BLaER1 treated with 17β-estradiol and CSF1 and Interleukin-3, amounts not matched to agents 10 nM and 100 nM (cell line): ENCODE results near the gene RPL35A.
"Not testable (repeated sequence)": the region's sequence is repeated elsewhere in the genome, so short reads cannot be mapped to it uniquely, and the experiment has no call there.

Experiments used
- H3K27ac ChIP-seq, 11 experiments: shearing (Covaris generic); formaldehyde crosslinking; 2 replicates each; pipeline ENCODE4 v1.8.1; 2022
- H3K27me3 ChIP-seq, 11 experiments: shearing (Covaris generic); formaldehyde crosslinking; 2 replicates each; pipeline ENCODE4 v1.8.1; 2022
- H3K36me3 ChIP-seq, 11 experiments: shearing (Covaris generic); formaldehyde crosslinking; 2 replicates each; pipeline ENCODE4 v1.8.1; 2022
- H3K4me1 ChIP-seq, 10 experiments: shearing (Covaris generic); formaldehyde crosslinking; 2 replicates each; pipeline ENCODE4 v1.8.1; 2022
- H3K4me2 ChIP-seq, 11 experiments: shearing (Covaris generic); formaldehyde crosslinking; 2 replicates each; pipeline ENCODE4 v1.8.1; 2022
- H3K4me3 ChIP-seq, 10 experiments: shearing (Covaris generic); formaldehyde crosslinking; 2 replicates each; pipeline ENCODE4 v1.8.1; 2022
- H3K9ac ChIP-seq, 11 experiments: shearing (Covaris generic); formaldehyde crosslinking; 2 replicates each; pipeline ENCODE4 v1.8.1; 2022
- H3K9me3 ChIP-seq, 11 experiments: shearing (Covaris generic); formaldehyde crosslinking; replicated peaks in 1 of 11; 2 replicates each; pipeline ENCODE4 v1.8.1; 2022
- H4K20me1 ChIP-seq, 11 experiments: shearing (Covaris generic); formaldehyde crosslinking; 2 replicates each; pipeline ENCODE4 v1.8.1; 2022
- Cebpa-rat ChIP-seq, 11 experiments: shearing (Covaris generic); IDR thresholded peaks; 2 replicates each; pipeline ENCODE4 v1.8.1; 2022

RPL35A gene

DNA sequence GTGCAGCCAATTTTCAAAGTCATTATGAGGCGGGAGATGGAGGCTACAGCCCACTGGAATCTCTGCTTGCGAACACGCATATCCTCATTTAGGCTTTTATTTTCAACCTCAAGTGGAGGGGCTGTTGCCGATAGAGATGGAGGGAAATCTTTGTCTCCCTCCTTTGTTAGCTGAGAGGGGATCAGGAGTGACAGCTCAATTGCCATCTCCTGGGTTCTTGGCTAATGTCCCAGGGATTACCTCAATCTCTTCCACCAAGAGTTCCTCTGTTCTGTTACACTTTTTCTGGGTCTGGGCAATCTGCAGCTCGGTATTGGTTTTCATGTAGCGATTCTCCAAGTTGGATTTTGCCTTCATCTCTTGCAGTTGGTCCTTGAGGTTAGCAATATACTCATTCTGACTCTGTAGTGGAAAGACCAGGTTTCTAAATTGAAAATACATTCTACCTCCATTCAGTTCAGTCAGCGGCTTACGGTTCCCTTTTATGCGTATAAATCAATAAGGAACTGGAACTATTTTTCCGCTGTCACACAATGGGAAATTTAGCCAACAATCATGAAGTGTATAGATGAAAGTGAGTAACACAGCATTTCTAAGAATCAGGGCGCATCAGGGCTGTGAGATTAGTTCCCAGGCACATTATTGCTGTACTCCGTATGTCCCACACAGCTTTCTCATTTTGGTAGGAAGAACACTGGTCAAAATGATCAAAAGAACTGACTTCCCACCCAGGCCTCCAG, 36.2 kb upstream of the RPL35A start:
- H3K4me1 ChIP-seq, result peaks cover 0 to 8% (median 0%) of the 10 kb centered on the region in 10 experiments; a peak in 2 of 20 replicates
- H3K36me3 ChIP-seq, result no peaks in the 10 kb centered on the region
- no peak overlapping the region for H3K9ac ChIP-seq
- H3K9me3 ChIP-seq, result no peaks in the 10 kb centered on the region
- H3K4me3 ChIP-seq, result no peak overlapping the region
- H3K27me3 ChIP-seq, result no peaks in the 10 kb centered on the region
- 0 out of 22 replicates have a peak overlapping the region, but pooled peaks of 1 of the 11 experiments have one; percentile 10 for H3K4me2 ChIP-seq
- TF ChIP-seq Cebpa-rat (IDR thresholded peaks at IDR 0.05), result no peak
- no peak overlapping the region for H3K27ac ChIP-seq
- H4K20me1 ChIP-seq, result no peaks in the 10 kb centered on the region; a peak in 1 of 22 replicates

DNA sequence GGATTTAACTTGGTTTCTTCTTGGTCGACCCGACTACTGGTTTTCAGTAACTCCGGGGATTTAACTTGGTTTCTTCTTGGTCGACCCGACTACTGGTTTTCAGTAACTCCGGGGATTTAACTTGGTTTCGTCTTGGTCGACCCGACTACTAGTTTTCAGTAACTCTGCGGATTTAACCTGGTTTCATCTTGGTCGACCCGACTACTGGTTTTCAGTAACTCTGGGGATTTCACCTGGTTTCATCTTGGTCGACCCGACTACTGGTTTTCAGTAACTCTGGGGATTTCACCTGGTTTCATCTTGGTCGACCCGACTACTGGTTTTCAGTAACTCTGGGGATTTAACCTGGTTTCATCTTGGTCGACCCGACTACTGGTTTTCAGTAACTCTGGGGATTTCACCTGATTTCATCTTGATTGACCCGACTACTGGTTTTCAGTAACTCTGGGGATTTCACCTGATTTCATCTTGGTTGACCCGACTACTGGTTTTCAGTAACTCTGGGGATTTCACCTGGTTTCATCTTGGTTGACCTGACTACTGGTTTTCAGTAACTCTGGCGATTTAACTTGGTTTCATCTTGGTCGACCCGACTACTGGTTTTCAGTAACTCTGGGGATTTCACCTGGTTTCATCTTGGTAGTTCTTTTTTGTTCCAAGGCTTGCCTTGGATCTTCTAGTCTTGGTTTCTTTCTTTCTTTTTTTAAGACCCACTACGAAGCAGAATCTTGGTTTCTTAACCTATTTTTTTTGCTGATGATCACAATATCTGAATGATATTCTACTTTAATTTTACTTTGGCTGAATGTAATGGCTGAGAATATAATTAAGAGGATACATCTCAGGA, 28.3 kb upstream of the RPL35A start:
- H4K20me1 ChIP-seq, H3K4me2 ChIP-seq, H3K27ac ChIP-seq, H3K9ac ChIP-seq, H3K27me3 ChIP-seq, H3K4me1 ChIP-seq, H3K36me3 ChIP-seq, H3K4me3 ChIP-seq: not testable (repeated sequence)
- H3K9me3 ChIP-seq, result peaks cover 8 to 18% (median 15%) of the 10 kb centered on the region in 11 experiments; a peak in 16 of 22 replicates

DNA sequence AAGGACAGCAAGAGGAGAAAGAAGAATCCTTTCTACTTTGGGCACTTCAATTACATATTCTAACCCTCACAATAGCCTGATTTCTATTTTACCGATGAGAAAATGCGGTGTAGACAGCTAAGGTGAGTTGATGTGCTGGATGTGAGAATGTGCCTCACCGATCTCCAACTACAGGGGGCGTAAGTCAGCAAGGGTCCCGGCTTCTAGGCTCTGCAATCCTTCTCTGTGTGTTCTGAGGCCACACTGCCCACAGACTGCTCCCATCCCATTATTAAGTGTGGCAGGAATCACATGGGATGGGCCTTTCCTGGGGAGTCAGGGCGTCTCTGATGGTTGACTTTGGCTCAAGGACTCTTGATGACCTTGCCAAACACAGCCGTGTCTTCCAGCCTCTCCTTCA, 23.6 kb upstream of the RPL35A start:
- Histone ChIP-seq H3K27ac (no peak overlapping the region), H3K9ac (no peak overlapping the region), H3K27me3 (no peaks in the 10 kb centered on the region), H3K9me3 (peaks cover 4 to 11% (median 10%) of the 10 kb centered on the region in 11 experiments; a peak in 14 of 22 replicates), H3K4me3 (no peak overlapping the region), H3K4me2 (no peak overlapping the region), H4K20me1 (no peaks in the 10 kb centered on the region), H3K4me1 (no peaks in the 10 kb centered on the region), H3K36me3 (peaks cover 0 to 17% (median 0%) of the 10 kb centered on the region in 11 experiments; a peak in 5 of 22 replicates)
- no peak for TF ChIP-seq Cebpa-rat (IDR thresholded peaks at IDR 0.05)

DNA sequence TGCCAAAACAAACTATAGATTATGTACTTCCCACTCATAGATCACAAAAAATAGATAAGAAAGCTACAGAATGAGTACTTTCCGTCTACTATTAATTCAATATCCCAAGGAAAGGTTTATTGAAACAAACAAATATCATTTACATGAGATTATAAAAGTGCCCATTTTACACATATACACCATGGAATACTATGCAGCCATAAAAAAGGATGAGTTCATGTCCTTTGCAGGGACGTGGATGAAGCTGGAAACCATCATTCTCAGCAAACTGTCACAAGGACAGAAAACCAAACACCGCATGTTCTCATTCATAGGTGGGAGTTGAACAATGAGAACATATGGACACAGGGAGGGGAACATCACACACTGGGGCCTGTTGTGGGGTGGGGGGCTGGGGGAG, 22.4 kb upstream of the RPL35A start:
- not testable (repeated sequence) for H3K9me3 ChIP-seq, H3K27me3 ChIP-seq, H3K4me3 ChIP-seq, H3K27ac ChIP-seq, H3K9ac ChIP-seq, H4K20me1 ChIP-seq, H3K36me3 ChIP-seq, H3K4me1 ChIP-seq, H3K4me2 ChIP-seq

DNA sequence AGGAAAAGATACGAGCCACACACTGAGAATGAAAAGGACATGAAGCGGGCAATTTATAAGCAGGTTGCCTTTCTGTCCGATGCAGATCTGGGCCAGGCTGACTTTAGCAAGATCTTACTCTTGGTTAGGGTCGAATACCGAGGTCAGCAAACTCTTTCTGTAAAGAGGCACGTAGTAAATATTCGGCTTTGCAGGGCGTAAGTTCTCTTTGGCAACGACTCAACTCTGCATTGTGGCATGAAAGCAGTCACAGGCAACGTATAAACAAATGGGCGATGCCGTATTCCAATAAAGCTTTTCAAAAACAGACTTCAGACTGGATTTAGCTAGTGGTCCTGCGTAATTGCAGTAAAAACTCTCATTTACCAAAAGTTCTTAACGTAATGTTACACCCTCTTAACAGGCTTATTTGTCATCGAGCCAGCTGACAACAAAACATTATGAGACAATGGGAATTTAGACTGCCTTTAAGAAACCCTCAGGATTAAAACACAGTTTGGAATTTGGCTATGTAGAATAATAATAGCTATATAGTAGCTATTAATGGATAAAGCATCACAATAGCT, 13.1 kb upstream of the RPL35A start:
- Histone ChIP-seq H3K9me3 (no peaks in the 10 kb centered on the region), H3K9ac (no peak overlapping the region), H3K4me3 (no peak overlapping the region), H3K4me2 (no peak overlapping the region), H3K36me3 (peaks cover 0 to 2% (median 0%) of the 10 kb centered on the region in 11 experiments; a peak in 1 of 22 replicates), H3K4me1 (no peaks in the 10 kb centered on the region), H3K27ac (no peak overlapping the region), H3K27me3 (no peaks in the 10 kb centered on the region), H4K20me1 (no peaks in the 10 kb centered on the region)
- TF ChIP-seq Cebpa-rat (IDR thresholded peaks at IDR 0.05), result no peak

DNA sequence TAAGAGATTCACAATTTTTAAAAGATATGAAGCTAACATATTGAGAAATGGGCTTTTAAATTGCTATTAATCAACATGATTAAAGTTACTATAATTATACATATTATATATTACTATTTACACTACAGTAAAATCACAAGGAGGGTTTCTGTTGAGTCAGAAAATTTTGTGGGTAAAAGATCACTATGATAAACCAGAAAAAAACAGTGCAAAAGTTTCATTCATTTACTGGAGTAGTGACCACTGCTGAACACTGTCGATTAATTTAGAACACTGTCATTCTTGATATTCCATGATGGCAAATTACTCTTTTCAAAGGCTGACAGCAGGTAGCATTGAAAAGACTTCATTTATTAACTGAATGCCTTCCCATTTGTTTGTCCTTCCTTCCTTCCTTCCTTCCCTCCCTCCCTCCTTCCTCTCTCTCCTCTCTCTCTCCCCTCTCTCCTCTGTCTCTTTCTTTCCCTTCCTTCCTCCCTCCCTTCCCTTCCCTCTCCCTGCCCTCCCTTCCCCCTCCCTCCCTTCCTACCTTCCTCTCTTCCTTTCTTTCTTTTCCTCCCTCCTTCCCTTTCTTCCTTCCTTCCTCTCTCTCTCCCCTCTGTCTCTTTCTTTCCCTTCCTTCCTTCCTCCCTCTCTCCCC, 9.1 kb upstream of the RPL35A start:
- H3K4me1 ChIP-seq, result no peaks in the 10 kb centered on the region
- no peak overlapping the region for H3K4me3 ChIP-seq
- H3K9ac ChIP-seq, result no peak overlapping the region
- H3K27ac ChIP-seq, result no peak overlapping the region
- H4K20me1 ChIP-seq, result no peaks in the 10 kb centered on the region
- H3K9me3 ChIP-seq, result no peaks in the 10 kb centered on the region
- H3K27me3 ChIP-seq, result no peaks in the 10 kb centered on the region
- H3K36me3 ChIP-seq, result no peaks in the 10 kb centered on the region
- no peak overlapping the region for H3K4me2 ChIP-seq
- TF ChIP-seq Cebpa-rat (IDR thresholded peaks at IDR 0.05), result no peak

DNA sequence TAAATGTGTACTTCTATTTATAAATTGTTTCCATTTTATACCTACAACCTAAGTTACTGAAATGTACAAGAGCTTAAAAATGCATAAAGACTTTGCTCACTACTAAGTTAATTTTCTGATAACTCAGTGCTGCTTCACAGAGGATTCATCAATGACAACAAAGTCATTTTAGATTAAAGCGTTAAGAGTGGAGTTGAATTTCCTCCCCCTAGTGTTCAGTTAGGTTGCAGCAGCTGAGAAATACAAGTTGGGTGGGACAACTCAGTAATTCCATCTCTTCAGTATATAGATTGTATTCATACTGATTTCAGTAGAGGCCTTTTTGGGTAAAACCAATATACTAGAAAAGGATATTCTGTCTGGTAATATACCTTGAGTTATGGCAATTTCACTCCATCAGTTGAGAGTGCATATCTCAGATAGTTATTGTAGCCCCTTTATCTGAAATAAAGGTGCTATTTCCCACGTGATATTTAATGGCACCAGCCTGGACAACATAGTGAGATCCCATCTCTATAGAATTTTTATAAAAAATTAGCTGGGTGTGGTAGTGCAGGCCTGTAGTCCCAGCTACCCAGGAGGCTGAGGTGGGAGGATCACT, 6.9 kb upstream of the RPL35A start:
- H3K4me2 ChIP-seq, result no peak overlapping the region
- H3K9me3 ChIP-seq, result no peaks in the 10 kb centered on the region
- no peaks in the 10 kb centered on the region for H4K20me1 ChIP-seq
- H3K27me3 ChIP-seq, result no peaks in the 10 kb centered on the region
- H3K27ac ChIP-seq, result no peak overlapping the region
- no peaks in the 10 kb centered on the region for H3K4me1 ChIP-seq
- H3K36me3 ChIP-seq, result no peaks in the 10 kb centered on the region
- TF ChIP-seq Cebpa-rat (IDR thresholded peaks at IDR 0.05), result no peak
- H3K9ac ChIP-seq, result no peak overlapping the region
- H3K4me3 ChIP-seq, result no peak overlapping the region

DNA sequence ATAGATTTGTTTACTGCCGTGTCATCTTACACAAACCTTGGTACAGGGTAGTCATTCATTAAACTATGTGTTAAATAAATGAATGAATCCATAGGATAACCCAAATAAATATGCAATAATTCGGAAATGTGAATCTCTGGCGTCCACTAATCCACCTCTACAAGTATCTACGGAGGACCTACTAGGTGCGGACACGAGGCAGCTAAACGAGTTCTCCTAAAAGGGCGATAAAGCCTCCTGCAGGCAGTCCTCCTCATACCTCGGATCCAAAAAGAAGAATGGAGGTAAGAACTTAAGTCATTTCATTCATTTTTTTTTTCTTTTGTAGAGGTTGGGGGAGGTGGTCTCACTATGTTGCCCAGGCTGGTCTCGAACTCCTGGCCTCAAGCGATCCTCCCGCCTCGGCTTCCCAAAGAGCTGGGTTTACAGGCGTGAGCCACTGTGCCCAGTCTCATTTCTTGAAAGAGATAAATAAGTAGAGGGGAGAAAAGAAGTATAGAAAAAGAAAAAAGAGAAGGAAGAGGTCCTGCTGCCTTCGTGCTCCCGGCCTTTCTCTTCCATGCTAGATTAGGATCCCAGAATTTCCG, 706 bp upstream of the RPL35A start:
- peaks cover 31 to 40% (median 33%) of the 10 kb centered on the region in 11 experiments for H4K20me1 ChIP-seq
- no peak for TF ChIP-seq Cebpa-rat (IDR thresholded peaks at IDR 0.05)
- H3K9ac ChIP-seq, result peak overlapping the region; percentile 93 to 97 (median 95)
- no peaks in the 10 kb centered on the region for H3K27me3 ChIP-seq
- peaks cover 32 to 42% (median 40%) of the 10 kb centered on the region in 10 experiments for H3K4me1 ChIP-seq
- H3K9me3 ChIP-seq, result no peaks in the 10 kb centered on the region
- H3K4me3 ChIP-seq, result peak overlapping the region; percentile 74 to 87 (median 82)
- H3K4me2 ChIP-seq, result peak overlapping the region; percentile 78 to 93 (median 86)
- peak overlapping the region; percentile 90 to 96 (median 92) for H3K27ac ChIP-seq
- peaks cover 34 to 37% (median 34%) of the 10 kb centered on the region in 11 experiments for H3K36me3 ChIP-seq
